Spleen (tissue), 11 donors: ENCODE measurements around the gene REV3L. TPM values are rescaled to one million over a fixed set of nuclear protein-coding genes. Genes with fewer than 3 reads are reported as not detected.
A peak's percentile ranks its signal among the peaks of the same experiment; 100 is the strongest.

ENCODE experiments used
- DNase-seq: peaks from one replicate; pipeline ENCODE4 v3.0.0-alpha.2; 2020
- H3K27ac ChIP-seq, 8 donors: fragments of 200-600 bp; sonication (generic) in 7 of 8; 1 replicate in 4 of 8; 2 replicates in 4 of 8; pipeline versions ENCODE4 v1.5.0 to v1.8.0; 2016 to 2021; ENCODE audit warnings: inconsistent platforms in 4 of 8, mild to moderate bottlenecking in 4 of 8, moderate library complexity in 1 of 8
- H3K27me3 ChIP-seq, 7 donors: fragments of 200-600 bp; sonication (generic) in 6 of 7; replicated peaks in 1 of 7; 1 replicate in 4 of 7; 2 replicates in 3 of 7; pipeline versions ENCODE4 v1.5.0 to v1.8.0; 2016 to 2021; ENCODE audit warnings: inconsistent platforms in 3 of 7, mild to moderate bottlenecking in 1 of 7
- H3K36me3 ChIP-seq, 6 donors: fragments of 200-600 bp; sonication (generic) in 5 of 6; 1 replicate in 4 of 6; 2 replicates in 2 of 6; pipeline versions ENCODE4 v1.5.0 to v1.8.0; 2016 to 2021; ENCODE audit warnings: inconsistent platforms in 2 of 6
- H3K4me1 ChIP-seq, 6 donors: fragments of 200-600 bp; sonication (generic) in 5 of 6; 1 replicate in 3 of 6; 2 replicates in 3 of 6; pipeline versions ENCODE4 v1.5.0 to v1.8.0; 2016 to 2021; ENCODE audit warnings: inconsistent platforms in 3 of 6
- H3K4me3 ChIP-seq, 8 donors: fragments of 200-600 bp; sonication (generic) in 7 of 8; 1 replicate in 4 of 8; 2 replicates in 4 of 8; pipeline versions ENCODE4 v1.5.0 to v1.8.0; 2016 to 2021; ENCODE audit warnings: inconsistent platforms in 4 of 8, mild to moderate bottlenecking in 4 of 8, moderate library complexity in 2 of 8
- H3K9me3 ChIP-seq, 8 donors: fragments of 200-600 bp; sonication (generic) in 7 of 8; 1 replicate in 4 of 8; 2 replicates in 4 of 8; pipeline versions ENCODE4 v1.5.0 to v1.8.0; 2016 to 2021; ENCODE audit warnings: inconsistent platforms in 4 of 8
- CTCF ChIP-seq, 11 experiments: fragments of 200-600 bp in 7 of 11; fragments of 450-650 bp in 4 of 11; sonication (generic) in 4 of 11; IDR thresholded peaks in 8 of 11; conservative IDR thresholded peaks in 3 of 11; 1 replicate in 7 of 11; 2 replicates in 4 of 11; pipeline versions ENCODE4 v1.4.0 to v1.8.0; 2016 to 2021; ENCODE audit warnings: antibody characterized with exemption in 11 of 11, inconsistent platforms in 4 of 11, mild to moderate bottlenecking in 1 of 11
- POLR2A ChIP-seq, 3 donors: fragments of 450-650 bp; IDR thresholded peaks; one replicate each; pipeline ENCODE4 v1.5.1; 2017; ENCODE audit warnings: antibody characterized with exemption in 3 of 3, mild to moderate bottlenecking in 1 of 3
- POLR2AphosphoS5 ChIP-seq, 3 donors: sonication (generic); formaldehyde crosslinking; IDR thresholded peaks; one replicate each; pipeline ENCODE4 v1.5.1; 2017; ENCODE audit warnings: antibody characterized with exemption in 3 of 3
- WGBS, 5 donors: extraction: QIAGEN DNeasy Blood & Tissue Kit in 3 of 5; methylation state at CpG; one replicate each; pipeline versions ENCODE4 v1.1.5 to v1.1.7; 2013 to 2018; 5-methylcytosine and 5-hydroxymethylcytosine counted together
- intact Hi-C: fragments of 100-400 bp; cut with DNase I; formaldehyde crosslinking; loops from one replicate; pipeline ENCODE4 v1.15.0; 2023; ENCODE audit warnings: low total_unique reads
- polyA plus RNA-seq, 3 donors: library from polyadenylated mRNA; stranded (reverse); fragments of 200-250 nt; gene quantifications; one replicate each; pipeline ENCODE4 v1.2.1, GENCODE V29; 2013
- total RNA-seq, 7 donors: library from RNA; depleted of rRNA in 3 of 7; stranded (reverse); fragments of >200 nt in 3 of 7; fragmentation: NEBNext Ultra II Directional in 4 of 7; extraction: Animal tissue kit (Norgen Biotek cat#: 25700) in 4 of 7; gene quantifications; one replicate each; pipeline versions ENCODE4 v1.1.0 to v1.2.1, GENCODE V29; 2016 to 2021
- donor health status: healthy with polysubstance abuse.
- donor health status: DM: no; HTN: no; CAD: no; lungs with moderate emphysema.
- donor health status: DM: no; HTN: no; CAD: no.
- donor health status: Bipolar disorder and iron deficiency.
- donor health status: healthy.
- donor health status: DM: no; HTN: no; CAD: no.
- donor health status: DM: yes; HTN: yes; CAD: no.

Gene REV3L
- total and polyA plus RNA-seq, 10 donors, result 7.7 to 60.9 (median 29.8) TPM

- no peak overlapping the region for H3K27ac ChIP-seq
- TF ChIP-seq POLR2AphosphoS5 (IDR thresholded peaks at IDR 0.05) (no peak), CTCF (IDR thresholded peaks at IDR 0.05 in 8 of 11, conservative IDR thresholded peaks at IDR 0.05 in 3 of 11) (no peak), POLR2A (IDR thresholded peaks at IDR 0.05) (no peak)
- no peaks in the 10 kb centered on the region for H3K9me3 ChIP-seq
- intact Hi-C loops, result no loop called here
- H3K4me3 ChIP-seq, result no peak overlapping the region
- peaks cover 0 to 30% (median 10%) of the 10 kb centered on the region in 6 donors for H3K4me1 ChIP-seq
- no peaks in the 10 kb centered on the region for H3K27me3 ChIP-seq
- H3K36me3 ChIP-seq, result peaks cover 0 to 23% (median 3%) of the 10 kb centered on the region in 6 donors
- DNase-seq, result no peak
Measured at GRCh38 chr6:111416529-111416928, 66.5 kb downstream of the REV3L start.

DNA sequence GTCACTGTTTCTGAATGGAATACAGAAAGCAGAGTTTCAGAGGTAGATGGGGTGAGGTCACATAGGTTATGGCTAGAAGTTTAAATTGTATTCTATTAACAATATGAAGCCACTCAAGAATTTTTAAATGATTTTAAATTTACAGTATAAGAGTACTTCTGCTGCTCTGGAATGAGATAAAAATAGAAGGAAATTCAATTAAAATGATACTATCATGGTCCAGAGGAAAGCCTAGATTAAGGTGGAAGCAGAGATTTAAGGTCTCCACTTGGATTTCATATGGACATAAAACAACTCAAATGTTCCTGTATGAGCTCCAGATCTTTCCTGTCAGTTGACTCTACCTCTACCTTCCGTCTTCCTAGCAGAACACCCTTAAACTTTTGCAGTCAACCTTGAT is 68.6 kb downstream of the REV3L start:
- Histone ChIP-seq H3K36me3 (peaks cover 0 to 42% (median 5%) of the 10 kb centered on the region in 6 donors), H3K9me3 (no peaks in the 10 kb centered on the region), H3K4me1 (peaks cover 0 to 48% (median 26%) of the 10 kb centered on the region in 6 donors), H3K27ac (no peak overlapping the region), H3K4me3 (no peak overlapping the region), H3K27me3 (no peaks in the 10 kb centered on the region)
- no peak for DNase-seq
- TF ChIP-seq CTCF (IDR thresholded peaks at IDR 0.05 in 8 of 11, conservative IDR thresholded peaks at IDR 0.05 in 3 of 11) (no peak), POLR2A (IDR thresholded peaks at IDR 0.05) (no peak), POLR2AphosphoS5 (IDR thresholded peaks at IDR 0.05) (no peak)
- intact Hi-C loops, result no loop called here
- WGBS, 5 donors, result 85 to 98% (median 96%) methylated on average over 1 of the region's 1 CpG

DNA sequence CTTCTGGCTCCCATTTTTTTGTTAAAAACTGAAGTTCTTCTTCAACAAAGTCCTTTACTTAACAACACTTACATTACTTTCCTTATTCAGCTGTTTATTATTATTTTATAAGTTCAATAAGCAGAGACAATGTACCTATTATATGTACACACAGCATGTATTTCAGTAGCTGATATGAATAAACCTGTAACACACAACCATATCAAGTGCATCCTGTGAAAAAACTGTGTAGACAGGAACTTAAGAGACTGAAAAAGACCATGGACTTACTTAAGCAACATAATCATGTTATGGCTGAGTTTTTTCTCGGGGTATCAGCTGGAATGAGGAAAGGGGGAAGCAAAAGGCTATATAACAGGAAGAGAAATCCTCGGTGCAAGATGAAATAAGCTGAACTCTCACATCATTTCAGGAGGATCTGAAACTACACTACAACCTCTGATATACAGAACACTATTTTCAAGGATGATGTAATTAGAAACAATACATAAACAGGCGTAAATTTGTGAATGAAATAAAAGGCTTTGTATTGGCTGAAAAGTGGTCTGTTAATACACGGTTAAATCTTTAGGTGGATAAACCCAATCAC is 70.9 kb downstream of the REV3L start:
- no peak for DNase-seq
- no peaks in the 10 kb centered on the region for H3K9me3 ChIP-seq
- peaks cover 0 to 57% (median 5%) of the 10 kb centered on the region in 6 donors for H3K36me3 ChIP-seq
- intact Hi-C loops, result no loop called here
- no peaks in the 10 kb centered on the region for H3K27me3 ChIP-seq
- H3K4me3 ChIP-seq, result no peak overlapping the region
- WGBS, 5 donors, result 49 to 59% (median 55%) methylated on average over 4 of the region's 4 CpGs
- peak overlapping the region in 4 of 8 donors; percentile 17 to 46 (median 38) for H3K27ac ChIP-seq
- H3K4me1 ChIP-seq, result peaks cover 0 to 42% (median 26%) of the 10 kb centered on the region in 6 donors
- TF ChIP-seq POLR2A (IDR thresholded peaks at IDR 0.05), result no peak
- no peak for TF ChIP-seq CTCF (IDR thresholded peaks at IDR 0.05 in 8 of 11, conservative IDR thresholded peaks at IDR 0.05 in 3 of 11)
- TF ChIP-seq POLR2AphosphoS5 (IDR thresholded peaks at IDR 0.05), result no peak

GRCh38 chr6:111411046-111411445 is 72.0 kb downstream of the REV3L start:
- Histone ChIP-seq H3K4me3 (no peak overlapping the region), H3K4me1 (peaks cover 0 to 47% (median 26%) of the 10 kb centered on the region in 6 donors), H3K36me3 (peaks cover 0 to 57% (median 5%) of the 10 kb centered on the region in 6 donors), H3K9me3 (no peaks in the 10 kb centered on the region), H3K27me3 (no peaks in the 10 kb centered on the region), H3K27ac (peak overlapping the region in 4 of 8 donors; percentile 4 to 64 (median 54))
- TF ChIP-seq POLR2A (IDR thresholded peaks at IDR 0.05) (no peak), CTCF (IDR thresholded peaks at IDR 0.05 in 8 of 11, conservative IDR thresholded peaks at IDR 0.05 in 3 of 11) (no peak), POLR2AphosphoS5 (IDR thresholded peaks at IDR 0.05) (no peak)
- intact Hi-C loops, result no loop called here
- 85 to 92% (median 89%) methylated on average over 4 of the region's 4 CpGs for WGBS, 5 donors
- DNase-seq, result no peak
